Stimulated activated CD8-positive, alpha-beta memory T cell treated with anti-CD3 and anti-CD28 coated beads, Interleukin-15, amount 100 ng/mL, for 4 hours (primary cell): Measurements from ENCODE around the gene KRT3.
"Not testable (repeated sequence)": the region's sequence is repeated elsewhere in the genome, so short reads cannot be mapped to it uniquely, and the experiment has no call there.

Source experiments
- DNase-seq, 2 donors: peaks; one replicate each; pipeline ENCODE4 v3.0.0-alpha.2; 2020; ENCODE audit warnings: low read depth in 2 of 2

KRT3 gene

GRCh38 chr12:52760623-52761022 is 35.3 kb downstream of the KRT3 start:
- DNase-seq = no peak

- no peak for DNase-seq
These were observed 36.2 kb downstream of the KRT3 start for GRCh38 chr12:52759695-52760094.

DNA sequence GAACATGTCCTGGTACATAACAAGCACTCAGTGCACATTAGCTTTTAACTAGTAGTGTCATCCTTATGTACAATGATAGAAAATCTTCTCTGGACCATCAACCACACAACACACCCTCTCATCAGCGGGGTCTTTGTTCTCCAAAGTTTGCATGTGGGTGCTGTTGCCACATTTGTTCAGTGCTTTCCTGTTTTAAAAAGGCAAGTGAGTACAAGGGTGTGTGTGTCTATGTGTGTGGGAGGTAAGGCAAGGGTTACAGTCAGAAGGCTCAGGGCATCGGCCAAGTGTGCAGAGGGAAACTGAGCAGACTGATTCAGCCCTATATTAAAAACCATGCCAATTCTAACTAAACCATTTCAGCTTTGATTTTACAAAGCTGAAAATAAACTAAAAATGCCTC is 36.7 kb downstream of the KRT3 start:
- DNase-seq = no peak

- no peak for DNase-seq
These were observed 38.3 kb downstream of the KRT3 start for GRCh38 chr12:52757449-52758176.

DNA sequence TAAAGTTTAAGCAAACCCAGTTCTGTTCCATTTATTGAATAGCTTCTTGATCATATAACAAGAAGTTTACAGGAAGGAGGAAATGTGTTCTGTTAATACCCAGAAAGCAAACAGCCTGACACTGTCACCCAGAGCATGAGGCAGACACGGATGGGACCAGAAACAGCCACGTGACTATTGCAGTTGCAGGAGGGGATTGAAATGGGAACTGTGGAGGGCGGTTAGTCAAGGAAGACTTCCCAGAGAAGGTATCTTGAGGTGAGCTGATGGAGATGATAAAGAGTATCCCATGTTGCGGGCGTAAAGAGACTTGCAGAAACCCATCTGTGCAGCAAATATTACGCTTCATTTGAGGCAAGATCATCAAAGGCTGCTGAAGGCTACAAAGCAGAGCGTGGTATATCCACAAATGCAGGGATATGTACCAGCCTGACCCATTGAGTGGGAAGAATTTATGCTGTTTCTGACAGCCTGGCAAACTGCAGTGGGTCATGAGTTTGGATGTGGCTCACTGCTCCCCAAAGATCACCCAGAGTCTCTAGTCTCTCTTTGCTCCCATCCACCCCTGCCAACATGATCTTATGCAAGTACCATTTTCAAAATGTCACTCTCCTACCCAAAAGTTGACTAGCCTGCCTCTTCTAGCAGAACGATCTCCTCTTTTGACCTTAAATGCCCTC is 39.5 kb downstream of the KRT3 start:
- DNase-seq = no peak

- no peak for DNase-seq
These were observed 40.4 kb downstream of the KRT3 start for GRCh38 chr12:52755533-52755932.

DNA sequence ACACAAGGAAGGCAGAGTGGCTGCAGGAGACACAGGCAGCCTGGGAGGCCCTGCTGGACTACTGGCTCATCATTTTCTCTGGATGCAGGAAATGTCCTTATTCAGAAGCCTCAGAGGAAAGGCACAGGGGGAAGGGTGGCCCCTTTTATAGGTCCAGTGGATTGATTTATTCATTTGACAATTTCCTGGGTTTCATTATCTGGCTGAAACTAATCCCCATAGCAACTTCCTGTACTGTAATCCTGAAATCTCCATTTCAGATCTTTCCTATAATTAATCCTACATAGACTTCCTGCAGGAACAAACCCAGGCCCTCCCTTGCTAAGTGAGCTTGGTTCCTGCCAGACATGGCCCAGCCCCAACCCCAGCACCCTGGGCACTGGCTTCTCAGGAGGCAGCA is 41.8 kb downstream of the KRT3 start:
- DNase-seq = no peak

DNA sequence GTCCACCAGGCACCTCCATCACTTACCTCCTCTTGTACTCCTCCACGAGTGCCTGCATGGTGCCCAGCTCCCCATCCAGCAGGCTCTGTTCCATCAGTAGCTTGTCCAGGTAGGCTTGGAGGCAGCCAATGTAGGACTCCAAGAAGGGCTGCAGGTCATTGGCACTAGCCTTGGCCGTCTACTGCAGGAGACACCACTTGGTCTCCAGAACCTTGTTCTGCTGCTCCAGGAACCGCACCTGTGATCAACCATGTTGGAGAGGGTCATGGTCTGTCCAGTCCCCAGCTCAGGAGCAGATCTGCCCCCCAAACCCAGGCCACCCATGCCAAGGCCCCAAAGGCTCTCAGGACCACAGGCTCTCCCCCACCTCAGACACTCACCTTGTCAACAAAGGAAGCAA is 42.6 kb downstream of the KRT3 start:
- DNase-seq = no peak

DNA sequence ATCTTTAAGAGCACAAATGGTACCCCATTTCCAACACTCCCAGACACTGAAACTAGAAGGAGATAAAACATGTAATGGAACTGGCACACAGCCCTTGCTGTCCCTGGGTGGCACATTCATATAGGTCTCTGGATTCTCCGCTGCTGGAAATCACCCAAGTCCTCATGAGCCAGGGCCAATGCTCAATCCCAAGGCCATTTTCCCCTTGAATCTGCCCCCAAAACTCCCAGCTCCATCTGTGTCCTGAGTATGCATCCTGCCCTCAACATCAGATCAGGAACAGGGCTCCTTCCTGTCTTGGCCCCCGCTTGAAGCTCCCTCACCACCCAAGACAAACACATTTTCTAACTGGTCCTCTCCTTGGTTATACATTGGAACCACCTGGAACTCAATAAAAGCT is 43.4 kb downstream of the KRT3 start:
- DNase-seq = no peak

DNA sequence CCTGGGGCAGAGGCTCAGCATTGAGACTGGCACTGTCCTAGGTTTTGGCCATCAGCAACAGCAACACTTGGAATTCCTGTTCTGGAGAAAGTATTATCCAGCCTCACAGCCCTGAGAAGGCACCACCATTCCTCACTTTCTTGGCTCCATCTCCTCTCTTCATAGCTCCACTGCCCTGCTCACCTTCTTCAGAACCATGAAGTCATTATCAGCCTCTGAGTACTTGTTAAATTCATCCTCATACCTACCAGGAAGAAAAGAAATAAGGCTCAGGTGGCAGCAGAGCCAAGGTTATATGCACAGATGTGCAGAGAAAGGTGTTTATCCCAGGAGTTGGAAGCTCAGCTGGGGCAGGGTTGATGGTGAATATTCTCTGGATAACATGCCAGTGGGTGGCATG is 44.1 kb downstream of the KRT3 start:
- DNase-seq = no peak

GRCh38 chr12:52750532-52750931 is 45.4 kb downstream of the KRT3 start:
- not testable (repeated sequence) for DNase-seq

- DNase-seq = no peak
These were observed 46.1 kb downstream of the KRT3 start for GRCh38 chr12:52749827-52750226.

DNA sequence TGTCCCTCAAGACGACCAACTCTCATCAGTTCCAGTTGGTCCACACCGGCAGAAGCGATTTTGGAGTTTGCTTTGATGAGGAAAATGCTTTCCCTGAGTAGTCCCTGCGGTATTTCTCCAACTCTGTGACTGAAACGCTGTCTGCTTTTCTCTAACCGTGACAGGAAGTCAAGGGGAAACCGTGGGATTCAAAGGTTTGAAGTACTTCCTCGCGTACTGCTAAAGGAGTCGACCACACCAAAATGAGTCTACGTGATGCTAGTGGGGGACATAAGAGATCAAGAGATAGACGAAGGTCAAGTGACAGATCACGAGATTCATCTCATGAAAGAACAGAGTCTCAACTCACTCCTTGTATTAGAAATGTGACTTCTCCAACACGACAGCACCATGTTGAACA is 47.3 kb downstream of the KRT3 start:
- no peak for DNase-seq

GRCh38 chr12:52745554-52745953 is 50.4 kb downstream of the KRT3 start:
- DNase-seq = no peak

GRCh38 chr12:52744493-52745156 is 51.3 kb downstream of the KRT3 start:
- no peak for DNase-seq

- DNase-seq = no peak
These were observed 53.0 kb downstream of the KRT3 start for GRCh38 chr12:52742822-52743457.

DNA sequence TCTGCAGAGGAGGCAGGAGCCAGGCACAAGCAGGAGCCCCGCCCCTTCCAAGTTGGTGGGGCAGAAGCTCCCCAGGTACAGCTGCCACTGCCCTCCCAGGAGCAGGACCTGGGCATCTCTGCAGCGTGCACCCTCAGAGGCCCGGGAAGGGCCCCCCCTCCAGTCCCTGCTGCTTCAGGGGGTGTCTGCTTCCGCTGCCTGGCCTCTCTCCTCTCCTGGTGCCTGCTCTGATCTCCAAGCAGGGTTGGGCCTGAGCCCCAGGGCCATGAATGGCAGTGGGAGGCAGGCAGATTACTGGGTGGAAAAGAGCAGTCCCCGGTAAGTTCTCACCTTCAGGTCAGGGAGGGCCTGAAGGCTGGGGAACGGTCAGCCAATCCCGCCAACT is 53.7 kb downstream of the KRT3 start:
- DNase-seq = no peak

DNA sequence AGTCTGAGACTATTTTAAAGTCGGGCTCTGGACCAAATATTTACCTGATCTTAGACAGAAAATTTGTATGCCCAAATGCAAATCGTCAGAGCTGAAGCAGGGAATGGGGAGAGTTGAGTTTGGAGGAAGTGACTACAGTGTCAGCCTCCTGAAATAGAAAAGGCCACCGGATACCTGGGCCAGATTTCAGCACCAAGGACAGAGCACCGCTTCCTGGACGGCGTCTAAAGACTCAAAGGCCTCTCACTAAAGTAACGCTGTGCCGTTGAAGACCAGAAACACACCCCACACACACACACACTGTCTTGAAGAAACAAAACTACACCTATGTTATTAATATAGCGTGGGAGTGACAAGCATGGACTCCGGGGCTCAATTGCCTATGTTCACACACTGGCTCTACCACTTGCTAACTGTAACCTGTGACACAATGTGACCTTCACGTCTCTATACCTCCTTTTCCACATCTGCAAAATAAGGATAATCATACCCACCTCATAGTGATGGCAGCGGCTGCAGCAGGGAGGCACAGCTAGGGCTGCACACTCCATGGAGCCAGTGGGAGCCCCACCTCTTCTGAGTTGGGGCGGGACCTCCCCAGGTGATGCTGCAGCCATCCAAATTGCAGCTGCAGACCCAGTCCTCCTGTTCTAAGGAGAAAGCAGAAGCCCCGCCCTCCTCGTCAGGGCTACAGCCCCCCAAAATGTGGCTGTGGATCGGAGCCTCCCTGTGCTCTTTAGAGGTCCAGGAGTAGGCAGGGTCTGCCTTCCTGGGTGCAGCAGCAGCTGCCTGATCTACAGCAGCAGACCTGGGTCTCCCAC is 54.3 kb downstream of the KRT3 start:
- DNase-seq = peak in 1 of 2 donors; percentile 21

- DNase-seq = no peak
These were observed 55.3 kb downstream of the KRT3 start for GRCh38 chr12:52740584-52740983.

DNA sequence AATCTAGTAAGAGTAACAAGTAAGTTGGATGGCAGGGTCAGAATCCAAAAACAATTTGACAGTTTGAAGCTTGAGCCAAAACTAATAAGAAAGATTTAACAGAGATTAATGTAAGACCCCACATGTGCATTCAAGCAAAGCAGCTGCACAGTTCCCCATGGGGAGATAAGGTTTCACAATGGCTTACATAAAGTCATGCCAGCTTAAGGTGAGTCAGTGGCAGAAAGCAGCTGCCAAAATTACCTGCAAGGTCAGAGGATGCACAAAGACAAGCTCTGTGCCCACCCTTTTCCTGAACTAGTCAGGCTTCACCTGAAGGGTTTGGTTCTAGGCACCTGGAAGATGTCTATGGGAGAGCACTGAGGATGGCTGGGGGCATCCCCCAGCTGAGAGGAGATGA is 56.0 kb downstream of the KRT3 start:
- no peak for DNase-seq
